MM.1S (cell line): Measurements from ENCODE around the gene SERPINB4.

ENCODE experiments used
- DNase-seq: peaks from one replicate; pipeline ENCODE4 v3.0.0-alpha.2; 2015
- H2AFZ ChIP-seq: fragments of 300-600 bp; sonication (generic); 2 replicates; pipeline ENCODE4 v1.6.0; 2016; ENCODE audit warnings: antibody characterized with exemption, low read length
- H3F3A ChIP-seq: fragments of 300-600 bp; sonication (generic); 2 replicates; pipeline ENCODE4 v1.6.1; 2016; ENCODE audit warnings: mild to moderate bottlenecking, antibody characterized with exemption, low read length, moderate library complexity, mixed read lengths; ENCODE audit not compliant: insufficient read depth
- H3K27ac ChIP-seq: fragments of 300-600 bp; sonication (generic); 2 replicates; pipeline ENCODE4 v1.5.1; 2016; ENCODE audit warnings: mild to moderate bottlenecking, low read length
- H3K27me3 ChIP-seq: fragments of 300-600 bp; sonication (generic); replicated peaks from 2 replicates; pipeline ENCODE4 v1.6.0; 2016; ENCODE audit warnings: low read length; ENCODE audit not compliant: insufficient read depth
- H3K36me3 ChIP-seq: fragments of 300-600 bp; sonication (generic); replicated peaks from 2 replicates; pipeline ENCODE4 v1.6.1; 2016; ENCODE audit warnings: mild to moderate bottlenecking, low read length, mixed read lengths; ENCODE audit not compliant: insufficient read depth
- H3K4me1 ChIP-seq: fragments of 300-600 bp; sonication (generic); 2 replicates; pipeline ENCODE4 v1.6.1; 2016; ENCODE audit warnings: low read length, mixed read lengths
- H3K4me2 ChIP-seq: fragments of 300-600 bp; sonication (generic); 2 replicates; pipeline ENCODE4 v1.6.0; 2016; ENCODE audit warnings: low read depth, low read length
- H3K4me3 ChIP-seq: fragments of 300-600 bp; sonication (generic); 2 replicates; pipeline ENCODE4 v1.5.1; 2016; ENCODE audit warnings: low read length, mixed read lengths
- H3K79me2 ChIP-seq: fragments of 300-600 bp; sonication (generic); 2 replicates; pipeline ENCODE4 v1.6.1; 2016; ENCODE audit warnings: mixed run types, low read length, mixed read lengths
- H3K9ac ChIP-seq: fragments of 300-600 bp; sonication (generic); 2 replicates; pipeline ENCODE4 v1.6.1; 2016; ENCODE audit warnings: low read length, mixed read lengths
- H3K9me2 ChIP-seq: fragments of 300-600 bp; sonication (generic); replicated peaks from 2 replicates; pipeline ENCODE4 v1.6.1; 2016; ENCODE audit warnings: mild to moderate bottlenecking, low read length, mixed read lengths; ENCODE audit not compliant: insufficient read depth
- H3K9me3 ChIP-seq: fragments of 300-600 bp; sonication (generic); replicated peaks from 2 replicates; pipeline ENCODE4 v1.6.1; 2016; ENCODE audit warnings: mild to moderate bottlenecking, low read length, mixed read lengths; ENCODE audit not compliant: insufficient read depth
- H4K20me1 ChIP-seq: fragments of 300-600 bp; sonication (generic); 2 replicates; pipeline ENCODE4 v1.6.1; 2016; ENCODE audit warnings: mild to moderate bottlenecking, low read length, moderate library complexity, mixed read lengths; ENCODE audit not compliant: insufficient read depth
- EZH2 ChIP-seq: fragments of 300-600 bp; sonication (generic); optimal IDR thresholded peaks from 2 replicates; pipeline ENCODE3; 2017; ENCODE audit warnings: low read depth, mild to moderate bottlenecking, antibody characterized with exemption, low read length, mixed read lengths
- EZH2phosphoT487 ChIP-seq: fragments of 300-600 bp; sonication (generic); IDR thresholded peaks from 2 replicates; pipeline ENCODE4 v1.6.1; 2018; ENCODE audit warnings: antibody characterized with exemption, low read length
- TF ChIP-seq, protein P1 (sequence below): fragments of 300-600 bp; sonication (generic); IDR thresholded peaks from 2 replicates; pipeline ENCODE4 v1.5.1; 2016; ENCODE audit warnings: antibody characterized with exemption, low read length, mixed read lengths

SERPINB4 gene

DNA sequence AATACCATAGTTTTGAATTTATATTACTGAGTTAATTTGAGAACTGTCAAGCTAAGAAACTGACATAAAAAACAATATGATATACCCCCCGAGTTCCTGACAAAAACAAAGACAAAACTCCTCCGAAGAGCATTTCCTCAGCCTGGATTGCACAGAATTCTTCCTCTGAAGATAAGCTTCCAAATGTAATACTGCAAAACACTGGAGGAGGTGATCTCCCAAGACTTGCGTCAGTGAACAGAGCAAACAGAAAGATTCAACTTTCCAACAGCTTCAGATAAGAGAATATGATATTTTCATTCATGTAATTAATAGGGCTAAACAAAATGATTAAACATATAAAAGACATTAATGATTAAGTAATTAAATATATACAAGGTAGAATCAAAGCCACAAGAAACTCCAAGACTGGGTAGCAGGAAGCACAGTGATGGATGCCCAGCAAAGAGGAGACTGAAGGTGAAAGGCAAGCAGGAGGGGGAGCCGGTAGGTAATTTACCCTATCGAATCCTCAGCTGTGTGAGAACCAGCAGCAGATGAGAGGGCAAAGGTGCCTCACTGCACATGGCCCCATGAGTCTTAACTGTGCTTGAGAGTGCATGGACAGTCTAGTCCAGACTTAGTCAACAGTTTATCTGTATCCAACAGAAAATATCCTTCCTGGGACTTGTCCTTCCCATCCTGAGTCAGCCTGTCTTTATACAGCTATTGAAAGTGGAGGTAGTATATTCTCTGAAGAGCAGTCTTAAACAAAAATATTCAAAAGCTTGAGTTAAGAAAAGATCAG lies 36.0 kb upstream of the SERPINB4 start:
- no peak overlapping the region for H3K27ac ChIP-seq
- no peaks in the 10 kb centered on the region for H3K36me3 ChIP-seq
- H4K20me1 ChIP-seq, result no peaks in the 10 kb centered on the region
- H2AFZ ChIP-seq, result no peak overlapping the region
- no peaks in the 10 kb centered on the region for H3K79me2 ChIP-seq
- no peak overlapping the region for H3K9ac ChIP-seq
- H3K4me1 ChIP-seq, result no peaks in the 10 kb centered on the region
- H3F3A ChIP-seq, result no peaks in the 10 kb centered on the region
- H3K9me3 ChIP-seq, result no peaks in the 10 kb centered on the region
- H3K9me2 ChIP-seq, result no peaks in the 10 kb centered on the region
- TF ChIP-seq, protein P1, sequence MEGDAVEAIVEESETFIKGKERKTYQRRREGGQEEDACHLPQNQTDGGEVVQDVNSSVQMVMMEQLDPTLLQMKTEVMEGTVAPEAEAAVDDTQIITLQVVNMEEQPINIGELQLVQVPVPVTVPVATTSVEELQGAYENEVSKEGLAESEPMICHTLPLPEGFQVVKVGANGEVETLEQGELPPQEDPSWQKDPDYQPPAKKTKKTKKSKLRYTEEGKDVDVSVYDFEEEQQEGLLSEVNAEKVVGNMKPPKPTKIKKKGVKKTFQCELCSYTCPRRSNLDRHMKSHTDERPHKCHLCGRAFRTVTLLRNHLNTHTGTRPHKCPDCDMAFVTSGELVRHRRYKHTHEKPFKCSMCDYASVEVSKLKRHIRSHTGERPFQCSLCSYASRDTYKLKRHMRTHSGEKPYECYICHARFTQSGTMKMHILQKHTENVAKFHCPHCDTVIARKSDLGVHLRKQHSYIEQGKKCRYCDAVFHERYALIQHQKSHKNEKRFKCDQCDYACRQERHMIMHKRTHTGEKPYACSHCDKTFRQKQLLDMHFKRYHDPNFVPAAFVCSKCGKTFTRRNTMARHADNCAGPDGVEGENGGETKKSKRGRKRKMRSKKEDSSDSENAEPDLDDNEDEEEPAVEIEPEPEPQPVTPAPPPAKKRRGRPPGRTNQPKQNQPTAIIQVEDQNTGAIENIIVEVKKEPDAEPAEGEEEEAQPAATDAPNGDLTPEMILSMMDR, result no peak
- no peaks in the 10 kb centered on the region for H3K27me3 ChIP-seq
- no peak overlapping the region for H3K4me2 ChIP-seq
- no peak overlapping the region for H3K4me3 ChIP-seq
- no peak for DNase-seq

DNA sequence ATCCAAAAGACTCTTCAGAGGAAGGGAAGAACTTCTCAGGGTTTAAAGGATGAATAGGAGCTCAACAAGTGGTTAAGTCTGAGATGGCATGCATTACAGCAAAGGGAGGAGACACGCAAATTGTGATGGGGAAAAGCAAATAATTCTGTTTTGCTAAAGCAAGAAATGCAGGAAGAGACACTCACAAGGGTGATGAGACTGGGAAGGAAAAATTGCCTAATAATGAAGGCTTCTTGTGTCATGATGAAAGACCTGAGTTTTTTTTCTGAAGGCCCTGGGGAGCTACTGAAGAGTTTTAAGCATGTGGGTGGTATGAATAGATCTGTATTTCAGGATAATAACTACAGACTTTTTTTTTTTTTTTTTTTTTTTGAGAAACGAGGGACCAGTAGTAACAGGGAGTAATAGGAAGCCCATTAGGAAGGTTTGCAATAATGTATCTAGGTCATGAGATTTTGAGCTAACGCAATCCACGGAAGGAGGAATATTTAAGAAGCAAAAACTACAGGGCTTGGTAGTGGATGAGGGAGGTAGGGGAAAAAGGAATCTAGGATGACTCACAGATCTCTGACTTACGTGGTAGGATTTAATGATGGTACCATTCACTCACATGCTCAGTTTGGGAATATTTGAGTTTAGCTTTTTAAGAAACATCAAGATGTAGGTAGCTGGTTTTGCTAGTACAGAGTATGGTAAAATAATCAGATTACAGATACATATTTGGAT lies 33.6 kb upstream of the SERPINB4 start:
- no peaks in the 10 kb centered on the region for H4K20me1 ChIP-seq
- H3K27ac ChIP-seq, result no peak overlapping the region
- no peaks in the 10 kb centered on the region for H3K4me1 ChIP-seq
- no peaks in the 10 kb centered on the region for H3K9me3 ChIP-seq
- DNase-seq, result no peak
- no peak overlapping the region for H3K9ac ChIP-seq
- H3K4me3 ChIP-seq, result no peak overlapping the region
- no peaks in the 10 kb centered on the region for H3F3A ChIP-seq
- no peaks in the 10 kb centered on the region for H3K27me3 ChIP-seq
- H2AFZ ChIP-seq, result no peak overlapping the region
- no peak overlapping the region for H3K4me2 ChIP-seq
- H3K79me2 ChIP-seq, result no peaks in the 10 kb centered on the region
- TF ChIP-seq, protein P1, result no peak
- TF ChIP-seq EZH2phosphoT487, result no peak
- TF ChIP-seq EZH2, result no peak
- no peaks in the 10 kb centered on the region for H3K9me2 ChIP-seq
- no peaks in the 10 kb centered on the region for H3K36me3 ChIP-seq

DNA sequence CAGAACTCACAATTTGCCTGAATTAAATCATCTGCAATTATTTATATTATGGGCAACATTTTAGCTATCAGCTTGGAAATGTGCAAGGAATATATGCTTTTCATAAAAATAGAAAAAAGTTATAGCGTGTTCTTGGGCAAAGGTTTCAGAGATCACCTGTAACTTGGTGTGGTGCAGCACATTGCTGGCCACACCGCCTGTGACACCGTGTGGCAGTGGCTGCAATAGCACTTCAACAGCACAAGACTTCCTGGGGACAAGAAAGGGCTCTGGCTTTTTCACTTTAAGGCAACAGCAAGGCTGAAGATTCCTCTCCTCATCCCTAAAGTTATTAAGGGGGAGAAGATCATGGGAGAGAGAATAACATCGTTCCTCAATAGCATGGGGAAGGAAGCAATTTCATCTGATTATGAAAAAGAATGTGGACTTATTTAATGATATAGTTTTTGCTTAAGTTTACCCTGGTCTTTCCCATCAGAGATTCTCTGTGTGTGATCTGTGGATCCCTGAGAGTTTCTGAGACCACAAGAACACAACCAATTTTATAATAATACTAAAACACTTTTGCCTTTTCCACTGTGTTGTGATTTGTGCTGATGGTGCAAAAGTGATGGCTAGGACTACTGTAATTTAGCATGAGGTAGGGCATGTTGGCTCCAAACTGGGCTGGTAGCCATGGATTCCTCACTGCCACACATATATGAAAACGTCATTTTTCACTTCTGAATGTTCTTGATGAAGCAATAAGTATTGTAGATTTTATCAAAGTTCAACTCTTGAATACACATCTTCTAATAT lies 32.7 kb upstream of the SERPINB4 start:
- no peak overlapping the region for H2AFZ ChIP-seq
- no peaks in the 10 kb centered on the region for H3F3A ChIP-seq
- no peak overlapping the region for H3K9ac ChIP-seq
- no peaks in the 10 kb centered on the region for H3K9me2 ChIP-seq
- no peak for TF ChIP-seq EZH2phosphoT487
- TF ChIP-seq, protein P1, result peak; percentile 68
- no peaks in the 10 kb centered on the region for H4K20me1 ChIP-seq
- H3K9me3 ChIP-seq, result no peaks in the 10 kb centered on the region
- no peak overlapping the region for H3K4me2 ChIP-seq
- H3K4me3 ChIP-seq, result no peak overlapping the region
- no peaks in the 10 kb centered on the region for H3K36me3 ChIP-seq
- no peaks in the 10 kb centered on the region for H3K4me1 ChIP-seq
- peak; percentile 53 for DNase-seq
- no peak overlapping the region for H3K27ac ChIP-seq
- no peaks in the 10 kb centered on the region for H3K79me2 ChIP-seq
- no peaks in the 10 kb centered on the region for H3K27me3 ChIP-seq
